Measurements from ENCODE around the gene CFAP57. TPM values are rescaled to one million over a fixed set of nuclear protein-coding genes. Genes with fewer than 3 reads are reported as not detected.

Gene CFAP57
- total and polyA plus RNA-seq, 2 donors (not counting 1 experiment from before 2014, with no cell fraction given), result 0.07 to 0.44 TPM

DNA sequence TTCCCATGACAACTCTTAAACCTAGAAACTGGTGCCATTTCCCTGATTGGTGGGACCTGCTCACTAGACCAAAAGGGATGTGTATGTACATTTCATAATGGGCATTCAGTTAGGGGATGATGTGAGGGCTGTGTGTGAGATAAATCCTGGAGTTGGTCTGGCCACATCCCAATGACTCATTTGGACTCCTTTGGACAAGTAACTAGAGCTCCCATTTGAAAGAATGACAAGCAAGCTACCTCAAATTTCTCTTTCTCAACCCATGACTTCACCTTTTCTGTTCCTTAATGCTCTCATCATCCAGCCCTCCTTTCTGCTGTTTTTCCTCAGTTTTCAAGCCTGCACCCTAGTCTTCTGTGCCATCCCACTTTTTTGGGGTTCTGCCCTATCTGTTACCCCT, 27.9 kb upstream of the CFAP57 start:
- H3K36me3 ChIP-seq (replicated peaks in 1 of 2; ENCODE audit: control extremely low read depth in 1 of 2, control insufficient read depth in 1 of 2, extremely low read depth in 1 of 2, insufficient read depth in 2 of 2, low read length in 1 of 2), result no peaks in the 10 kb centered on the region
- H3K9me3 ChIP-seq (ENCODE audit: control extremely low read depth in 1 of 3, control insufficient read depth in 2 of 3, insufficient read depth in 1 of 3, low read length in 2 of 3), result peaks cover 0 to 5% (median 3%) of the 10 kb centered on the region in 3 donors
- ChIA-PET POLR2A (no interaction called here), CTCF (no interaction called here)
- TF ChIP-seq EZH2 (IDR thresholded peaks at IDR 0.05; ENCODE audit: borderline replicate concordance, insufficient read depth, low read depth, low read length, poor library complexity, severe bottlenecking), result no peak
- TF ChIP-seq, protein P1, sequence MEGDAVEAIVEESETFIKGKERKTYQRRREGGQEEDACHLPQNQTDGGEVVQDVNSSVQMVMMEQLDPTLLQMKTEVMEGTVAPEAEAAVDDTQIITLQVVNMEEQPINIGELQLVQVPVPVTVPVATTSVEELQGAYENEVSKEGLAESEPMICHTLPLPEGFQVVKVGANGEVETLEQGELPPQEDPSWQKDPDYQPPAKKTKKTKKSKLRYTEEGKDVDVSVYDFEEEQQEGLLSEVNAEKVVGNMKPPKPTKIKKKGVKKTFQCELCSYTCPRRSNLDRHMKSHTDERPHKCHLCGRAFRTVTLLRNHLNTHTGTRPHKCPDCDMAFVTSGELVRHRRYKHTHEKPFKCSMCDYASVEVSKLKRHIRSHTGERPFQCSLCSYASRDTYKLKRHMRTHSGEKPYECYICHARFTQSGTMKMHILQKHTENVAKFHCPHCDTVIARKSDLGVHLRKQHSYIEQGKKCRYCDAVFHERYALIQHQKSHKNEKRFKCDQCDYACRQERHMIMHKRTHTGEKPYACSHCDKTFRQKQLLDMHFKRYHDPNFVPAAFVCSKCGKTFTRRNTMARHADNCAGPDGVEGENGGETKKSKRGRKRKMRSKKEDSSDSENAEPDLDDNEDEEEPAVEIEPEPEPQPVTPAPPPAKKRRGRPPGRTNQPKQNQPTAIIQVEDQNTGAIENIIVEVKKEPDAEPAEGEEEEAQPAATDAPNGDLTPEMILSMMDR (IDR thresholded peaks at IDR 0.05), result no peak
- H3K4me3 ChIP-seq (ENCODE audit: control extremely low read depth in 1 of 5, extremely low read depth in 1 of 5, insufficient read depth in 1 of 5, low read depth in 2 of 5, low read length in 4 of 5), result no peak overlapping the region
- ATAC-seq (ENCODE audit: low read depth) (no peak), DNase-seq (no peak)
- no peak overlapping the region for H3K27ac ChIP-seq (ENCODE audit: low read length in 2 of 2)
- Mint-ChIP-seq H3K4me3 (no peak overlapping the region), H3K9me3 (ENCODE audit: insufficient read depth) (peaks cover 8% of the 10 kb centered on the region), H3K4me1 (peaks cover 11% of the 10 kb centered on the region), H3K27me3 (peaks cover 62% of the 10 kb centered on the region), H3K27ac (no peak overlapping the region)
- no peaks in the 10 kb centered on the region for H3K79me2 ChIP-seq (ENCODE audit: control insufficient read depth, insufficient read depth, low read length)
- peaks cover 8 to 9% of the 10 kb centered on the region in 2 donors for H3K4me1 ChIP-seq (ENCODE audit: control insufficient read depth in 2 of 2, insufficient read depth in 2 of 2, low read length in 2 of 2)
- peaks cover 0 to 46% (median 33%) of the 10 kb centered on the region in 4 experiments for H3K27me3 ChIP-seq (replicated peaks in 1 of 4; ENCODE audit: control extremely low read depth in 1 of 4, control insufficient read depth in 3 of 4, insufficient read depth in 4 of 4, low read length in 3 of 4)
- no peak overlapping the region for H3K4me2 ChIP-seq (replicated peaks; ENCODE audit: low read depth, low read length, poor library complexity, severe bottlenecking)
- no peak overlapping the region for H3K9ac ChIP-seq (ENCODE audit: low read length)
- intact Hi-C loops (cut with micrococcal nuclease), result no loop called here
- no peaks in the 10 kb centered on the region for H4K20me1 ChIP-seq (ENCODE audit: control insufficient read depth, insufficient read depth, low read length, poor library complexity, severe bottlenecking)
- H2AFZ ChIP-seq (ENCODE audit: insufficient read depth, low read depth, low read length, poor library complexity, severe bottlenecking), result no peak overlapping the region

DNA sequence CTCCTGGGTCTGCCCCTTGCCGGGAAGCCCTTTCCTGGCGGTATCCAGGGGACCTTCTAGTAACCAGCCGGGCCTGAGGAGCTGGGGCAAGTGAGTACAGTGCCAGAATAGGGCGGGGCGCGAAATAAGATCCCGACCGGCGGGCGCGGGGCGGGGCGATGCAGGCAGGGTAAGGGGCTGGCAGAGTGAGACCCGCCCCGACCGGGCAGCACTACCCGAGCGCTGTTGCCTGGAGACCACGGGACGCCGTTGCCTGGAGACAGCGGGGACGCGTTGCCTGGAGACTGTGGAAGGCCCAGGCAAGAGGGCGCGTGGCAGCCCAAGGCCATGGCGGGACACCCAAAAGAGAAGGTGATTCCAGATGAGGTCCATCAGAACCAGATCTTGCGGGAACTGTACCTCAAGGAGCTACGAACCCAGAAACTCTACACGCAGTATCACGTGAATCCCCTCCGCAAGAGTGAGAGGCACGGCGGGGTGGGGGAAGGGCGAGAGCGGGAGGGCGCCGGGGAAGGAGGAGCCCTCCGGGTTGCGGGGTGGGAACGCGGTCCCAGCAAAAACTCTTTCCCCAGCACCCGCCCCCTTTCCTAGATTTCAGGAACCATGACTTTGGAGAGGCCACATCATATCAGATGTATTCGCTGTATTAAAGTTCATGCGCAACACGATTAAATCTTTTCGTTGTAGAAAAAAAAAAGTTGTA, 24.4 kb upstream of the CFAP57 start:
- WGBS (ENCODE audit: insufficient coverage), result 7% methylated on average over 34 of the region's 47 CpGs
- DNase-seq (peak; percentile 32), ATAC-seq (ENCODE audit: low read depth) (no peak)
- peaks cover 0 to 60% (median 32%) of the 10 kb centered on the region in 4 experiments for H3K27me3 ChIP-seq (replicated peaks in 1 of 4; ENCODE audit: control extremely low read depth in 1 of 4, control insufficient read depth in 3 of 4, insufficient read depth in 4 of 4, low read length in 3 of 4)
- H3K79me2 ChIP-seq (ENCODE audit: control insufficient read depth, insufficient read depth, low read length), result no peaks in the 10 kb centered on the region
- peaks cover 8 to 9% of the 10 kb centered on the region in 2 donors for H3K4me1 ChIP-seq (ENCODE audit: control insufficient read depth in 2 of 2, insufficient read depth in 2 of 2, low read length in 2 of 2)
- intact Hi-C loops (cut with micrococcal nuclease), result no loop called here
- H3K4me3 Mint-ChIP-seq, result peak overlapping the region; percentile 8
- H3K4me3 ChIP-seq (ENCODE audit: control extremely low read depth in 1 of 5, extremely low read depth in 1 of 5, insufficient read depth in 1 of 5, low read depth in 2 of 5, low read length in 4 of 5), result peak overlapping the region in 2 of 5 experiments; percentile 9 to 19
- H3K9me3 Mint-ChIP-seq (ENCODE audit: insufficient read depth), result no peaks in the 10 kb centered on the region
- H4K20me1 ChIP-seq (ENCODE audit: control insufficient read depth, insufficient read depth, low read length, poor library complexity, severe bottlenecking), result no peaks in the 10 kb centered on the region
- H3K36me3 ChIP-seq (replicated peaks in 1 of 2; ENCODE audit: control extremely low read depth in 1 of 2, control insufficient read depth in 1 of 2, extremely low read depth in 1 of 2, insufficient read depth in 2 of 2, low read length in 1 of 2), result no peaks in the 10 kb centered on the region
- H3K27ac ChIP-seq (ENCODE audit: low read length in 2 of 2), result no peak overlapping the region
- H3K9me3 ChIP-seq (ENCODE audit: control extremely low read depth in 1 of 3, control insufficient read depth in 2 of 3, insufficient read depth in 1 of 3, low read length in 2 of 3), result no peaks in the 10 kb centered on the region
- ChIA-PET POLR2A (no interaction called here), CTCF (no interaction called here)
- peak overlapping the region; percentile 62 for H3K4me2 ChIP-seq (replicated peaks; ENCODE audit: low read depth, low read length, poor library complexity, severe bottlenecking)
- TF ChIP-seq EZH2 (IDR thresholded peaks at IDR 0.05; ENCODE audit: borderline replicate concordance, insufficient read depth, low read depth, low read length, poor library complexity, severe bottlenecking), result no peak
- TF ChIP-seq, protein P1 (IDR thresholded peaks at IDR 0.05), result no peak
- H3K9ac ChIP-seq (ENCODE audit: low read length), result no peak overlapping the region
- peaks cover 65% of the 10 kb centered on the region for H3K27me3 Mint-ChIP-seq
- peaks cover 11% of the 10 kb centered on the region for H3K4me1 Mint-ChIP-seq
- H2AFZ ChIP-seq (ENCODE audit: insufficient read depth, low read depth, low read length, poor library complexity, severe bottlenecking), result peak overlapping the region; percentile 32
- H3K27ac Mint-ChIP-seq, result no peak overlapping the region
